ENCODE measurements around the gene ECM1.

The ECM1 gene

GRCh38 chr1:150543500-150544143, 35.7 kb downstream of the ECM1 start:
- DNase-seq, result no peak

GRCh38 chr1:150544204-150544603, 36.3 kb downstream of the ECM1 start:
- DNase-seq, result no peak

- DNase-seq, result no peak
These were observed 37.6 kb downstream of the ECM1 start for GRCh38 chr1:150545486-150546032.

GRCh38 chr1:150546294-150546937, 38.5 kb downstream of the ECM1 start:
- DNase-seq, result no peak

- DNase-seq, result no peak
These were observed 40.4 kb downstream of the ECM1 start for GRCh38 chr1:150548324-150548631.

- peak in 12 of 56 donors; percentile 7 to 48 (median 21) for DNase-seq
These were observed 41.0 kb downstream of the ECM1 start, which contains the start of gene ADAMTSL4 for GRCh38 chr1:150548632-150549495. TSS of gene ADAMTSL4 (plus strand) at chr1:150549408. CDS start at chr1:150552289, 2,881 bp downstream.

GRCh38 chr1:150549496-150550221, 41.8 kb downstream of the ECM1 start:
- peak in 1 of 56 donors; percentile 40 for DNase-seq

GRCh38 chr1:150550222-150551050, 42.5 kb downstream of the ECM1 start:
- peak in 3 of 56 donors; percentile 16 to 24 (median 21) for DNase-seq

- peak in 3 of 56 donors; percentile 10 to 17 (median 14) for DNase-seq
These were observed 43.3 kb downstream of the ECM1 start for GRCh38 chr1:150551051-150551783.

GRCh38 chr1:150551784-150552127, 43.8 kb downstream of the ECM1 start:
- no peak for DNase-seq

GRCh38 chr1:150552128-150552910, 44.4 kb downstream of the ECM1 start:
- peak in 31 of 56 donors; percentile 6 to 60 (median 28) for DNase-seq

GRCh38 chr1:150552911-150553289, 45.0 kb downstream of the ECM1 start:
- no peak for DNase-seq

- no peak for DNase-seq
These were observed 45.6 kb downstream of the ECM1 start for GRCh38 chr1:150553392-150554085.

GRCh38 chr1:150554086-150554452, 46.2 kb downstream of the ECM1 start:
- DNase-seq, result no peak

GRCh38 chr1:150555198-150555970, 47.5 kb downstream of the ECM1 start:
- DNase-seq, result no peak

- no peak for DNase-seq
These were observed 48.3 kb downstream of the ECM1 start for GRCh38 chr1:150555971-150556865.

All from amygdala (tissue), 56 donors.